ENCODE data around the gene NFYC.

GRCh38 chr1:40808909-40809308 is 117.4 kb downstream of the NFYC start:
- TF ChIP-seq POLR2A (IDR thresholded peaks at IDR 0.05; ENCODE audit: low read depth, low read length): no peak
- no peak for TF ChIP-seq TAF1 (IDR thresholded peaks at IDR 0.05; ENCODE audit: low read depth, low read length)
- no peak for TF ChIP-seq POLR2AphosphoS5 (IDR thresholded peaks at IDR 0.05; ENCODE audit: low read depth, low read length)
- no peak; the same call in 1 of the 2 replicates for TF ChIP-seq SPI1 (IDR thresholded peaks at IDR 0.05; ENCODE audit: low read depth, low read length)
